SJCRH30 (cell line): ENCODE results near the gene PC. TPM values are rescaled to one million over a fixed set of nuclear protein-coding genes. Genes with fewer than 3 reads are reported as not detected.

Experiments
- DNase-seq, 2 experiments: peaks; one replicate each; pipeline ENCODE4 v3.0.0-alpha.2; 2015 to 2020
- H3K27ac ChIP-seq: fragments of 250-450 bp; sonication (Bioruptor Pico); 2 replicates; pipeline ENCODE4 v1.5.1; 2020; ENCODE audit warnings: mild to moderate bottlenecking, moderate library complexity
- H3K27me3 ChIP-seq: fragments of 250-450 bp; sonication (Bioruptor Pico); 2 replicates; pipeline ENCODE4 v1.5.1; 2020; ENCODE audit warnings: mild to moderate bottlenecking, moderate library complexity
- H3K36me3 ChIP-seq: fragments of 250-450 bp; sonication (Bioruptor Pico); 2 replicates; pipeline ENCODE4 v1.5.1; 2020; ENCODE audit warnings: mild to moderate bottlenecking, moderate library complexity
- H3K4me1 ChIP-seq: fragments of 250-450 bp; sonication (Bioruptor Pico); 2 replicates; pipeline ENCODE4 v1.5.1; 2020; ENCODE audit warnings: mild to moderate bottlenecking, moderate library complexity
- H3K4me3 ChIP-seq: fragments of 250-450 bp; sonication (Bioruptor Pico); 2 replicates; pipeline ENCODE4 v1.5.1; 2020; ENCODE audit warnings: mild to moderate bottlenecking, moderate library complexity
- H3K9me3 ChIP-seq: fragments of 250-450 bp; sonication (Bioruptor Pico); replicated peaks from 2 replicates; pipeline ENCODE4 v1.5.1; 2020; ENCODE audit warnings: mild to moderate bottlenecking, moderate library complexity
- total RNA-seq: library from RNA; depleted of rRNA; stranded (reverse); fragments of >200 nt; shearing (Covaris generic); gene quantifications from 2 replicates; pipeline ENCODE4 v1.2.3, GENCODE V29; 2014

PC gene
- total RNA-seq, 1 experiment from 2014 or later, result 22.9 TPM

DNA sequence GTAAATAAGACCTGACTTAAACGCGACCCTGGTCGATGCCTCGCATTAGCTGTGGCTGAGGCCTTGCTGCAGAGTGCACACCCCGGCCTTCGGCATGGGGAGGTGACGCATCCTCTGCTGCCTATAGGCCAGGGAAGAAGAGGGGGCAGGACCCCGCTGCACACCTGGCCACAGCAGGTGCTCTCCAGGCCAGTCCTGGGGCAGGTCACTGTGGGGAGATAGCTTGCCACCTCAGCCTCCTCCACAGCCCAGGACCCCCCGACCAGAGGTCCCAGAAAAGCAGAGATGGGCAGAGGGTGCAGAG lies 88.7 kb downstream of the PC start:
- no peaks in the 10 kb centered on the region for H3K36me3 ChIP-seq
- no peak for DNase-seq
- peaks cover 20% of the 10 kb centered on the region for H3K4me1 ChIP-seq

GRCh38 chr11:66868726-66869566 lies 89.2 kb downstream of the PC start:
- H3K27ac ChIP-seq, result no peak overlapping the region
- H3K4me3 ChIP-seq, result no peak overlapping the region
- no peaks in the 10 kb centered on the region for H3K36me3 ChIP-seq
- H3K27me3 ChIP-seq, result no peaks in the 10 kb centered on the region
- no peak for DNase-seq
- H3K9me3 ChIP-seq, result no peaks in the 10 kb centered on the region
- H3K4me1 ChIP-seq, result peaks cover 20% of the 10 kb centered on the region

More for the DNA sequence above, 88.7 kb downstream of the PC start:
- no peaks in the 10 kb centered on the region for H3K27me3 ChIP-seq
- no peak overlapping the region for H3K4me3 ChIP-seq
- H3K27ac ChIP-seq, result no peak overlapping the region
- no peaks in the 10 kb centered on the region for H3K9me3 ChIP-seq

GRCh38 chr11:66868082-66868725 lies 90.0 kb downstream of the PC start:
- Histone ChIP-seq H3K9me3 (no peaks in the 10 kb centered on the region), H3K4me1 (peaks cover 20% of the 10 kb centered on the region), H3K27me3 (no peaks in the 10 kb centered on the region), H3K4me3 (no peak overlapping the region), H3K27ac (no peak overlapping the region), H3K36me3 (no peaks in the 10 kb centered on the region)
- no peak for DNase-seq

GRCh38 chr11:66867425-66868040 lies 90.7 kb downstream of the PC start:
- peaks cover 20% of the 10 kb centered on the region for H3K4me1 ChIP-seq
- no peaks in the 10 kb centered on the region for H3K36me3 ChIP-seq
- H3K27ac ChIP-seq, result no peak overlapping the region
- no peak for DNase-seq
- no peaks in the 10 kb centered on the region for H3K9me3 ChIP-seq
- no peak overlapping the region for H3K4me3 ChIP-seq
- H3K27me3 ChIP-seq, result no peaks in the 10 kb centered on the region

DNA sequence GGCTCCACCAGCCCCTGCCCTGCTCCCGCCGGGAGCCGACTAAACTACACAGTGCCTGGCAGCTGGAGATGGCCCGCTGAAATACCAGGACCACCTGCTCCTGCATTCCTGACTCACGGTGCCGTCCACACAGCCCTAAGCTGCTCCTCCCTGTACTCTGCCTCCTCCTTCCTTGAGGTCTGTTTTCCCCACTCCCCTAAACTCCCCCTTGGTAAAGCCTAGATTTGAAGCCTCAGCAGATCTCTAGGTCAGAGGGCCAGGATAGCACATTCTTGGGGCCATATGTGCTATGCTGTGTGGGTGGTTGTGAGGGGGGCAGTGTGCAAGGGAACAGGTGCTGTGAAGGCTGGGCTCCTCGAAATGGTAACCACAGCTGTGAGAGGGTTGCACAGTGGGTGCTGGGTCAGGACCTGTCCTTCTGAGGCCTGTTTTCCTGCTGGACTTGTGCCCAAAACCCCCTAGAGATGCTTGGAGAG lies 91.6 kb downstream of the PC start:
- Histone ChIP-seq H3K9me3 (no peaks in the 10 kb centered on the region), H3K27ac (peak overlapping the region; percentile 53), H3K27me3 (no peaks in the 10 kb centered on the region), H3K4me1 (peaks cover 20% of the 10 kb centered on the region), H3K36me3 (no peaks in the 10 kb centered on the region), H3K4me3 (no peak overlapping the region)
- DNase-seq, result peak; percentile 86 to 90

DNA sequence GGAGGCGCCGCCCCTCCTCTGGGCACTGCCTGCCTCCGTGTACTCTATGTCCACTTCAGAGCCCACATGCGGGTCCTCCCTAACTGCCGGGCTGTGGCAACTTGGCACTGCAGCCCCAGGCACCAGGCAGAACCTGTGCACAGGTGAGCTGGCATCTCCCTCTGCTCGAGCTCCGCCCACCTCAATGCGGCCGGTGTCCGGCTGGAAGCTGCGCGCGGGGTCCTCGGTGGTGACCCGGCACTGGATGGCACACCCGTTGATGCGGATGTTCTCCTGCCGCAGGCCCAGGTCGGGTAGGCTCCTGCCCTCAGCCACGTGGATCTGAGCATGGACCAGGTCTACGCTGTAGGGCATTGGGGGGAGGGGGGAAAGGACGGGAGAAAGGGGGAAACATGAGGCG lies 92.2 kb downstream of the PC start:
- no peak overlapping the region for H3K4me3 ChIP-seq
- peaks cover 20% of the 10 kb centered on the region for H3K4me1 ChIP-seq
- H3K27me3 ChIP-seq, result no peaks in the 10 kb centered on the region
- no peaks in the 10 kb centered on the region for H3K9me3 ChIP-seq
- H3K36me3 ChIP-seq, result no peaks in the 10 kb centered on the region
- DNase-seq, result no peak
- H3K27ac ChIP-seq, result peak overlapping the region; percentile 53

DNA sequence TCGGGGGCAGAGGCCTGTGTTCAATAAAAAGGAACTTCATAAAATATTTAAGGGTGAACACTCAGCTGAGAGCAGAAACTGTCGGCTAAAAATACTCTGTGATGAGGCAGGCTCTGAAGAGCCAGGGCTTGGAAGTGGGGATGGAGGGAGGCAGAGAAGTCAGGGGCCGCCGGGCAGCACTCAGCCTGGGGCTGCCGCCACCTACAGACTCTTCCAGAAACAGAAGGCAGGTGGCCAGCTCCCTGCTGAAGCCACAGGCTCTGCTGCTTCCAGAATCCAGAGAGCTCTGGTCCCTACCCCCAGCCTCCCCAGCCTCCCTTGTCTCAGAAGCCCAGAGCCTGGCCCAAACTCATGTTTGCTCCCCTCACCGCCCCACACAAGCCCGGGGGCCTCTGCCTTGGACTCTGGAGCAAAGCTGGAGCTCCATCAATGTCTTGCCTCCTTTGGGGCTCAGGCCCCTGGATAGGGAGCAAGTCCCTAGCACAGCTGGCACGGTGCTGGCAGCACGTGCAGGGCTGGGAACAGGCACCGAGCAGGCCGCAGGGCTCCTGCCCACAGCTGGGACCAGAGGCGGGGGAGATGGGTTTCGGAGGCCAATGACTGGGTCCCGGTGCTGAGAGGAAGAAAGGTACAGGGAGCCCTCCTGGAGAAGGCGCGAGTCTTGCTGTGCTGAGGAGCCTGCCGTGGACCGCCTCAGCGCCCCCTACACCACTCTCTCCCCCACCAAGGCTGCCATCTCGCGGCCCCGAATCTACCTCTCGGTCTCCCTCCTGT lies 93.1 kb downstream of the PC start:
- Histone ChIP-seq H3K27ac (no peak overlapping the region), H3K27me3 (no peaks in the 10 kb centered on the region), H3K4me1 (peaks cover 20% of the 10 kb centered on the region), H3K9me3 (no peaks in the 10 kb centered on the region), H3K36me3 (no peaks in the 10 kb centered on the region), H3K4me3 (no peak overlapping the region)
- no peak for DNase-seq

DNA sequence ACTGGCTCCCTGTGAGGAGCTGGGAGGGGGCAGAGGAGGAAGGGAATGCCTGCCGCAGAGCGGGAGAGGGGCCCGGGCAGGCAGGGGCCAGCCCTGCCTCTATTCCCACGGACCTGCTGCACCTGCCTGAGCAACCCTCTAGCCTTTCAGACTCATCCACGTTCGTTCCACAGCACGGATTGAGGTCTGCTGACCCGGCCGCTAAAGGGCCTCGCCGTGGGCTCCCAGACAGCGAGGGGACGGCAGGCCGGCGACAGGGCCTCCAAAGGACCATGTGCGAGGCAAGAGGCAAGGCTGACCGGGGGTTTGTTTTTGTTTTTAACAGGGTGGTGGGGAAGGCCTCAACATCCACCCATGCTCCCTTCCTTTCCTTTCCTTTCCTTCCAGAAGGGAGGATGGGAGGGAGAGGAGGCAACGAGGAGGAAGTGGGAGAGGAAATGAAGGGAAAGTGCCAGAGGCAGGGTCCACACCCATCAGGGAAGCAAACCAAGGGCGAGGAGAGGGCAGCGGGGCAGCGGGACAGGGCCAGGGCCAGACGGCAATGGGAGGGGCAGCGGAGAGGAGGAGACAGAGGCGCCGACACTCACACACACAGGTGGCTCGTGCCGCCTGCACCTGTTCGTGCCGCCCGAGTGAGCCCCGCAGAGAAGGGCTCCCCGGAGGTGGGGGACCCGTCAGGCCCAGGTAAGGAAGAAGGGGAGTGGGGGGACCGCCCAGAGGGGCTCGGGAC lies 93.8 kb downstream of the PC start:
- DNase-seq, result no peak
- Histone ChIP-seq H3K4me3 (no peak overlapping the region), H3K36me3 (no peaks in the 10 kb centered on the region), H3K4me1 (peaks cover 20% of the 10 kb centered on the region), H3K27ac (no peak overlapping the region), H3K27me3 (no peaks in the 10 kb centered on the region), H3K9me3 (no peaks in the 10 kb centered on the region)

GRCh38 chr11:66863428-66864125 lies 94.6 kb downstream of the PC start:
- no peaks in the 10 kb centered on the region for H3K27me3 ChIP-seq
- peaks cover 20% of the 10 kb centered on the region for H3K4me1 ChIP-seq
- DNase-seq, result no peak
- no peak overlapping the region for H3K27ac ChIP-seq
- H3K4me3 ChIP-seq, result no peak overlapping the region
- H3K36me3 ChIP-seq, result peaks cover 2% of the 10 kb centered on the region; the same call in 1 of the 2 replicates
- no peaks in the 10 kb centered on the region for H3K9me3 ChIP-seq

DNA sequence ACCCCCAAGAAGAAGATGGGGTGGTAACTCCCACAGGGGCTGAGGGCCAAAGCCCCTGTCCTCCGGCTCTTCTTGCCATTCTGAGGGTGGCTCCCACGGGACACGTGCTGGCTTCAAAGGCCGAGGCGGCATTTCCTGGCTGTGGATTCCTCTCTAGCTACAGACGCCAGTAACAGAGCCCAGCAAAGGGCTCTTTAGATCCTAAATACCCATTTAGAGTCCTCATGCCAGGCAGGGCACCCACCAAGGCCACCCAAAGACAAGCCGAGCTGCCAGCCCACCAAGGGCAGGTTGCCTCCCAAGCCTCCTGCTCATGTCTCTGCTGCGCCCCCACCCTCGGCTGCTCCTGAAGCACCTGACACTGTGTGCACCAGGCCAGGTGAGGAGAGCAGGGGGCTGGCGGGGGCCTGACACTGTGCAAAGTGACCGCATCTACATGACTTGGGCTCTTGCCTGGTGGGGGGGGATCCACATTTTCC lies 95.6 kb downstream of the PC start:
- Histone ChIP-seq H3K36me3 (peaks cover 2% of the 10 kb centered on the region; the same call in 1 of the 2 replicates), H3K27ac (no peak overlapping the region)

DNA sequence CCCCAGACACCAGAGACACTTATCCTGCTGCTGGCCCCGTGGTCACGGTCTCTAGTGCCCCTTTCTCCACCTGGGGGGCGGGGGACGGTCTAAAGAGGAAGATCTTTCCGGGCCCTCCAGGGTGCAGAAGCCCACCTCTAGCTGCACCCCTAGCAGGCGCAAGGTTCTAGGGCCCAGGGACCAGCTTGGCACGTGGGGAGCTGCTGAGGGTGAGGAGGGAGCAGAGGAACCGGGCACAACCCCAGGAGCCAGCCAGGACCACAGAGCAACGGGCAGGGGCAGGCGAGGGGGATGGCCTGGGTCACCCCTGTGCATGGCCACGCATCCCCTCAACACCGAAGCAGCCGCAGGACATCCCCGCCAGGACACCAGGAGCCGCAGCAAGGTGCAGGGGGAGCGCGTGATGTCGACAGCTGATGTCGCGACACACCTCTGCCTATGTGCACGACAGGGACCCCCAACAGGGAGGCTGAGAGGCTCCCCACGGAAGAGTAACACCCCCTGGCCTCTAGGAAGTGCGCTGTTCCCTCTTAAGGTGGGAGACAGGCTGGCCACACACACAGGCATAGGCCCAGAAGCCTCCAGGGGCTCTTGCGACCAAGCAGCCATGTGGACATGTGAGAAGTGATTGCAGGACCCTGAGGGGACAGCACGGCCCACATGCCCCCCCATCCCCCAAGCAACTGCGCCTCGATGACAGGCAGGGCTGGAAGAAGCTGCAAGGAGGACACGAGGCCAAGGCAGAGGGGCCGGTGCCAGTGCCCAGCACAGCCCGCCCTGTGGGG lies 96.2 kb downstream of the PC start:
- no peak for DNase-seq
- no peaks in the 10 kb centered on the region for H3K9me3 ChIP-seq
- H3K27me3 ChIP-seq, result no peaks in the 10 kb centered on the region
- H3K4me1 ChIP-seq, result peaks cover 15% of the 10 kb centered on the region
- H3K27ac ChIP-seq, result no peak overlapping the region
- H3K36me3 ChIP-seq, result peaks cover 2% of the 10 kb centered on the region; the same call in 1 of the 2 replicates
- H3K4me3 ChIP-seq, result no peak overlapping the region

More for the DNA sequence above, 95.6 kb downstream of the PC start:
- peaks cover 20% of the 10 kb centered on the region for H3K4me1 ChIP-seq
- no peaks in the 10 kb centered on the region for H3K27me3 ChIP-seq
- DNase-seq, result no peak
- H3K9me3 ChIP-seq, result no peaks in the 10 kb centered on the region
- H3K4me3 ChIP-seq, result no peak overlapping the region

DNA sequence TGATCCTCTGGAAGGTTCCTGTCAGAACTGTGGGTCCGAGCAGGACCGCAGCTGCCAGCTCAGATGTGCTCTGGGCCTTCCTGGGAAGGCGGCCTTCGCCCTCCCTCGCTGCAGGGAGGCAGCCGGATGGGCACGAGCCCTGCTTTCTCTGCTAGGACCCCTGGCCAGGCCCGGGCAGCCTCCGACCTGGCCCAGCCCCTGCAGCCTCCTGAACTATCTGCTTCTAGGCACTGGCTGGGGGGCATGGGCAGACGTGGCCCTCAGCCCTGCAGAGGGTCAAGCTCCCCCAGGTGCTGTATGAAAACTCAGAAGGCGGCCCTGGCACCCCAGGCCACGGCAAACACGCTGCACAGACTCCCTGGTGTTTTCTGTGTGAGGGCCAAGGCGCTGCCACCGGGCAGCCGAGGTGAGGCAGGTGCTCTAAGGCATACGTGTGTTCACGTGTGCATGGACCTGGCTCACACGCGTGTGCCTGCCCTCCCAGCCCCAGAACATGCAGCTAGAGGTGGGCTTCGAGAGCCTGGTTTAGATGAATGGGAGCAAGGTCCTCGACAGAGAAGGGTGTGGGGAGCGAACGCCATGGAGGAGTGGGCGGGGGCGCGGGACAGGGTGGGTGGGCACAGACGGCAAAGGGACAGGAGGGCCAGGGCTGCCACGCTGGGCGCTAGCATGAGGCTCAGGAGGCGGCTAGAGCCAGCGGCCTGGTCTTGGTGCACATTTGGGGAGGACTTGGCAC lies 97.0 kb downstream of the PC start:
- Histone ChIP-seq H3K4me3 (no peak overlapping the region), H3K27me3 (no peaks in the 10 kb centered on the region), H3K36me3 (peaks cover 2% of the 10 kb centered on the region; the same call in 1 of the 2 replicates), H3K9me3 (no peaks in the 10 kb centered on the region), H3K27ac (no peak overlapping the region), H3K4me1 (peaks cover 7% of the 10 kb centered on the region)
- no peak for DNase-seq
